ENCODE results near the gene PKDREJ.

GRCh38 chr22:46209262-46209661 is 53.9 kb downstream of the PKDREJ start:
- TF ChIP-seq, protein P1, sequence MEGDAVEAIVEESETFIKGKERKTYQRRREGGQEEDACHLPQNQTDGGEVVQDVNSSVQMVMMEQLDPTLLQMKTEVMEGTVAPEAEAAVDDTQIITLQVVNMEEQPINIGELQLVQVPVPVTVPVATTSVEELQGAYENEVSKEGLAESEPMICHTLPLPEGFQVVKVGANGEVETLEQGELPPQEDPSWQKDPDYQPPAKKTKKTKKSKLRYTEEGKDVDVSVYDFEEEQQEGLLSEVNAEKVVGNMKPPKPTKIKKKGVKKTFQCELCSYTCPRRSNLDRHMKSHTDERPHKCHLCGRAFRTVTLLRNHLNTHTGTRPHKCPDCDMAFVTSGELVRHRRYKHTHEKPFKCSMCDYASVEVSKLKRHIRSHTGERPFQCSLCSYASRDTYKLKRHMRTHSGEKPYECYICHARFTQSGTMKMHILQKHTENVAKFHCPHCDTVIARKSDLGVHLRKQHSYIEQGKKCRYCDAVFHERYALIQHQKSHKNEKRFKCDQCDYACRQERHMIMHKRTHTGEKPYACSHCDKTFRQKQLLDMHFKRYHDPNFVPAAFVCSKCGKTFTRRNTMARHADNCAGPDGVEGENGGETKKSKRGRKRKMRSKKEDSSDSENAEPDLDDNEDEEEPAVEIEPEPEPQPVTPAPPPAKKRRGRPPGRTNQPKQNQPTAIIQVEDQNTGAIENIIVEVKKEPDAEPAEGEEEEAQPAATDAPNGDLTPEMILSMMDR (IDR thresholded peaks at IDR 0.05; ENCODE audit: low read length): no peak
- no peak for TF ChIP-seq EZH2 (IDR thresholded peaks at IDR 0.05; ENCODE audit: borderline replicate concordance, low read length)

Data from OCI-LY1 (cell line).